AG09319 (cell line): Measurements from ENCODE around the gene COL13A1.

Source experiments
- DNase-seq: peaks from one replicate; pipeline ENCODE4 v3.0.0-alpha.2; 2010; ENCODE audit warnings: low read depth; ENCODE audit errors: extremely low read depth
- TF ChIP-seq, protein P1 (sequence below): IDR thresholded peaks from 2 replicates; pipeline ENCODE4 v1.5.1; 2011; ENCODE audit warnings: low read depth, mild to moderate bottlenecking, inconsistent platforms, low read length, moderate library complexity

The COL13A1 gene

DNA sequence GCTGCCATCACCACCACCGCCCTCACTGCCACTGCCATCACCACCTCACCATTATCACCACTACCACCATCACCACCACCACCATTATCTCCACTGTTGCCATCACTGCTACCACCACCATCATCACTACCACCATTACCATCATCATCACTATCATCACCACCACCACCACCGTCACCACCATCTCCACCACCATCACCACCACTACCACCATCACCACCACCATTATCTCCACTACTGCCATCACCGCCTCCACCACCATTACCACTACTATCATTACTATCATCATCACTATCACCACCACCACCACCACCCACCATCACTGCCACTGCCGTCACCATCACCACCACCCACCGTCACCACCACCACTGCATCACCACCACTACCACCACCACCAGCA, 9.9 kb upstream of the COL13A1 start:
- DNase-seq = no peak
- TF ChIP-seq, protein P1, sequence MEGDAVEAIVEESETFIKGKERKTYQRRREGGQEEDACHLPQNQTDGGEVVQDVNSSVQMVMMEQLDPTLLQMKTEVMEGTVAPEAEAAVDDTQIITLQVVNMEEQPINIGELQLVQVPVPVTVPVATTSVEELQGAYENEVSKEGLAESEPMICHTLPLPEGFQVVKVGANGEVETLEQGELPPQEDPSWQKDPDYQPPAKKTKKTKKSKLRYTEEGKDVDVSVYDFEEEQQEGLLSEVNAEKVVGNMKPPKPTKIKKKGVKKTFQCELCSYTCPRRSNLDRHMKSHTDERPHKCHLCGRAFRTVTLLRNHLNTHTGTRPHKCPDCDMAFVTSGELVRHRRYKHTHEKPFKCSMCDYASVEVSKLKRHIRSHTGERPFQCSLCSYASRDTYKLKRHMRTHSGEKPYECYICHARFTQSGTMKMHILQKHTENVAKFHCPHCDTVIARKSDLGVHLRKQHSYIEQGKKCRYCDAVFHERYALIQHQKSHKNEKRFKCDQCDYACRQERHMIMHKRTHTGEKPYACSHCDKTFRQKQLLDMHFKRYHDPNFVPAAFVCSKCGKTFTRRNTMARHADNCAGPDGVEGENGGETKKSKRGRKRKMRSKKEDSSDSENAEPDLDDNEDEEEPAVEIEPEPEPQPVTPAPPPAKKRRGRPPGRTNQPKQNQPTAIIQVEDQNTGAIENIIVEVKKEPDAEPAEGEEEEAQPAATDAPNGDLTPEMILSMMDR = no peak

- TF ChIP-seq, protein P1 = no peak
Measured at GRCh38 chr10:69792341-69792740, 9.4 kb upstream of the COL13A1 start.

DNA sequence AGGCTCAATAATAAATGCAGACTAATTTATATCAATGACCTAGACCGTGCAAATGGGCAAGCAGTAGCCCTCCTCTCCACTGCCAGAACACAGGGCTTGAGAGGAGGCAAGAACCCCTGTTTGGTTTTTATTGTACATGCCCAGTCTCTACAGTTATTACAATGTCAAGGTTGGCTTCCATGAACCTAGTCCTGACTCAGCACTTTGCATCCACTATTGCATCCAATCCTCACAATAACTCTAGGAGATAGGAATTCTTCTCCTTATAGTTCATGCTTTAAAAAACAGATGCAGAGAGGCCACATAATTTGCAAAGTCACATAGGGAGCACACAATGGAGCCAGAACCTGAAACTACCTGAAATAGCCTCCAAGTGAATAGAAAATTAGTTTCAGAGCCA, 7.0 kb upstream of the COL13A1 start:
- DNase-seq = no peak
- TF ChIP-seq, protein P1 = no peak

More at GRCh38 chr10:69792341-69792740, 9.4 kb upstream of the COL13A1 start:
- no peak for DNase-seq

GRCh38 chr10:69795242-69795934, 6.3 kb upstream of the COL13A1 start:
- TF ChIP-seq, protein P1 = no peak
- DNase-seq = no peak

GRCh38 chr10:69797959-69798358, 3.7 kb upstream of the COL13A1 start:
- no peak for DNase-seq
- TF ChIP-seq, protein P1 = no peak

DNA sequence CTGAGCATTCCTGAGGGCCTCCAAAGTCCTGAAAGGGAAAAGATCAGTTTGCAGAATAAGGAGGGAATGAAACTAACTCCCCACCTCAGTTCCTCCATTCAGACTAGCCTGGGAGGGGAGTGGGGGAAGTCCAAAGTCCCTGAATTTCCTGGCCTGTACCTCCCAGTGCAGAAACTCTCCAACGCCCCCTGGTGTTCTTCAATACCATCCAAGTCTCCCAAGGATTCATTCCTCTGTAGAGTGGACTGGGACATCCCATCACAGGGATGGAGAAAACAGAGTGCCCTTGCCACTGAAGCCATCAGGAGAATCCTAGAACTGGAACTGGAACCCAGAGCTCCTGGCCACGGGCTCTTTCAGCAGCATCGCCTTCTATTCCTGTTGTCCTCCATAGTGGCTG, 1.6 kb upstream of the COL13A1 start:
- no peak for DNase-seq
- TF ChIP-seq, protein P1 = peak; percentile 79

- DNase-seq = no peak
- TF ChIP-seq, protein P1 = no peak
Measured at GRCh38 chr10:69800665-69801064, 1.0 kb upstream of the COL13A1 start.
